ENCODE data around the gene PILRA.
"Not testable (repeated sequence)": the region's sequence is repeated elsewhere in the genome, so short reads cannot be mapped to it uniquely, and the experiment has no call there.

The PILRA gene

DNA sequence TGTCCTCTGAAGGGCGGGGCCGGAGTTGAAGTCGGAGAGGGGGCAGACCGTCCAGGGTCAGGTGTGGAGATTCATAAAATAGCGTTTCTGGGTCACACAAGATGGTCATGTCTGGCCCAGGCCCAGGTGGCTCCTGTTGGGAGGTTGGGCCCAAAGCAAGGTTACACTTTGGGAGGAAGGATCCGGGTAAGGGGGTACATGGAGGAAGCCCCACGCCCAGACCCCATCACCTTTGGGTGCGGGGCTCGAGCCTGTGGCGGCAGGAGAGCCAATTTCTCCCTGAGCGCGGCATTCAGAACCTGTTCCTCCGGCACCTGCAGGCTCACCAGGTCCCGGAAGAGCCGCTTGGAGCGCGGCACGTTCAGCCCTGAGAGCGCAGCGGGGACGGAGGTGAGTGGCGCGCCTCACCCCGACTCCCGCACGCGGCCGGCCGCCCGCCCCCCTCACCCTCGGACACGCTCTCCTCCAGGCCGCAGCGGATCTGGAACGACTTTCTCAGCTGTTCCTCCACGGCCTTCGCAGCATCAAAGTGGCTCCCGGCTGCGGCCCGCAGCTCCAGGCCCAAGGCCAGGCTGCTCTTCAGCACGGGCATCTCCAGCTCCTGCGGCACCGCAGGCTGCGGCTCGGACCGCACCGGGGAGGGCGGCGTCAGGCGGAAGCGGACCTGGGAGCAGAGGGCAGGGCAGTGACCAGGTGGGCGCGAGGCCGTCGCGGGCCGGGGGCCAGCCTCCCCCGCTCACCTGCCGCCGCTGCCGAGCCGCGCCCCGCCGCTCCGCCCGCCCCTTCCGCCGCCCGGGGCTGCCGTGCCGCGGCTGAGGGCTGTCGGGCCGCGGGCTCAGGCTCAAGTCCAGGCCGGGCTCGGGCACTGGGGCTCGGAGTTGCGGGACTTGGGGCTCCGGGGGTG is 62.4 kb downstream of the PILRA start:
- DNase-seq: peak; percentile 46

DNA sequence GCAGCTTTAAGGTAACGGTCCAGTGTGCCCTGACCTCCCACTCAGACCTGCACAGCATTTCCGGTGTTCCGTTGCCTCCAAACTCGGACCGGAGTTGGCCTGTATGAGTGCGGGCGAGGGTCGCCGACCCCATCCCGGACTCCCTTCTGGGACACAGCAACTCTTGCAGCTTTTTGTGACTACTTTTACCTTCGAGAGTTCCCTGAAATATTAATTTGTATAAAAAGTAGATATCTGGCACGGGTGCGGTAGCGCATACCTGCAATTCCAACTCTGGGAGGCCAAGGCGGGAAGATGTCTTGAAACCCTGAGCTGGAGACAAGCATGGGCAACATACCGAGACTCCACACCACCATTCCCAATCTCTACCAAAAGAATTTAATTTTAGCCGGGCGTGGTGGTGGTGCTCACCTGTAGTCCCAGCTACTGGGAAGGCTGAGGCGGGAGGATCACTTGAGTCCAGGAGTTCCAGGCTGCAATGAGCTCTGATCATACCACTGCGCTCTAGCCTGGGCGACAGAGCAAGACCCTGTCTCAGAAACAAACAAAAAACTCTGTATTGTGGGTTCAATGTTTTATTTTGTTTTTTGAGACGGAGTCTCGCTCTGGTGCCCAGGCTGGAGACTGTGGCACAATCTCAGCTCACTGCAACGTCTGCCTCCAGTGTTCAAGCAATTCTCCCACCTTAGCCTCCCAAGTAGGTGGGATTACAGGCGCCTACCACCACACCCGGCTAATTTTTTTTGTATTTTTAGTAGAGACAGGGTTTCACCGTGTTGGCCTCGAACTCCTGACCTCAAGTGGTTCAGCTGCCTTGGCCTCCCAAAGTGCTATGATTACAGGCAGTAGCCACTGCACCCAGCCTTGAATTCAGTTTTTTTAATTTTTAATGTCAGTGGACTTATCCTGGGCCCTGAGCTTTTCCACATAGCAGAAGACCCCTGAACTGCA is 64.1 kb downstream of the PILRA start:
- no peak for DNase-seq

DNA sequence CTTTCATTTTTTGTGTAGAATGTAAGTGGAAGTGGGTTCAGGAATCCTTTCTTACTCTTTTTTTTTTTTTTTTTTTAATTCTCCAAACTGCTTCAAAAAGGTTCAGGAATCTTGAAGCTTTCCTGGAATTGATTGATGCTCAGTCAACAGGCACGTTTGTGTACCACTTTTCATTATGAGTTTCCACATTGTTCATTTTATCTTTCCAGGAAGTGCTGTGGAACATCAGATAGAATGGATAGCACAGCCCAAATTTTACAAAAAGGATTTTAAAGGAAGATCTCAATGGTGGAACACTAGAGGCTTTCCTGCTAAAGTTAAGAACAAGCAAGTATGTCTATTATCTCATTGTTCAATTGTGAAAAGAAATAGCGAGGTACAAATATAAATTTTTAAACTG is 64.9 kb downstream of the PILRA start:
- DNase-seq: no peak

DNA sequence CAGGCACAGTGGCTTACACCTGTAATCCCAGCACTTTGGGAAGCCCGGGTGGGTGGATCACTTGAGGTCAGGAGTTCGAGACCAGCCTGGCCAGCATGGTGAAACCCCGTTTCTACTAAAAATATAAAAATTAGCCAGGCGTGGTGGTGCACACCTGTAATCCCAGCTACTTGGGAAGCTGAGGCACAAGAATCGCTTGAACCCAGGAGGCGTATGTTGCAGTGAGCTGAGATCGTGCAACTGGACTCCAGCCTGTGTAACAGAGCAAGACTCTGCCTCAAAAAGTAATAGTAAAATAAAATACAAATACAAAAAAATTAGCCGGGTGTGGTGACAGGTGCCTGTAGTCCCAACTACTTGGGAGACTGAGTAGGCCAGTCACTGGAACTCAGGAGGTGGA is 65.4 kb downstream of the PILRA start:
- DNase-seq: not testable (repeated sequence)

DNA sequence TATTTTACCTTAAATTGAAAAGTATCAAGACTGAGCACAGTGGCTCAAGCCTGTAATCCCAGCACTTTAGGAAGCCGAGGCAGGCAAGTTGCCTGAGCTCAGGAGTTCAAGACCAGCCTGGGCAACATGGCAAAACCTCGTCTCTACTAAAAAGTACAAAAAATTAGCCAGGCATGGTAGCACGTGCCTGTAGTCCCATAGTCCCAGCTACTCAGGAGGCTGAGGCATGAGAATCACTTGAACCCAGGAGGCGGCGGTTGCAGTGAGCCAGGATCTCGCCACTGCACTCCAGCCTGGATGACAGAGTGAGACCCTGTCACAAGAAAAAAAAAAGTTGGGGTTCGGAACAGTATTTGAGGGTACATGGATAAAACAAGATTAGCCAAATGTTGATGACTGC is 66.0 kb downstream of the PILRA start:
- not testable (repeated sequence) for DNase-seq

DNA sequence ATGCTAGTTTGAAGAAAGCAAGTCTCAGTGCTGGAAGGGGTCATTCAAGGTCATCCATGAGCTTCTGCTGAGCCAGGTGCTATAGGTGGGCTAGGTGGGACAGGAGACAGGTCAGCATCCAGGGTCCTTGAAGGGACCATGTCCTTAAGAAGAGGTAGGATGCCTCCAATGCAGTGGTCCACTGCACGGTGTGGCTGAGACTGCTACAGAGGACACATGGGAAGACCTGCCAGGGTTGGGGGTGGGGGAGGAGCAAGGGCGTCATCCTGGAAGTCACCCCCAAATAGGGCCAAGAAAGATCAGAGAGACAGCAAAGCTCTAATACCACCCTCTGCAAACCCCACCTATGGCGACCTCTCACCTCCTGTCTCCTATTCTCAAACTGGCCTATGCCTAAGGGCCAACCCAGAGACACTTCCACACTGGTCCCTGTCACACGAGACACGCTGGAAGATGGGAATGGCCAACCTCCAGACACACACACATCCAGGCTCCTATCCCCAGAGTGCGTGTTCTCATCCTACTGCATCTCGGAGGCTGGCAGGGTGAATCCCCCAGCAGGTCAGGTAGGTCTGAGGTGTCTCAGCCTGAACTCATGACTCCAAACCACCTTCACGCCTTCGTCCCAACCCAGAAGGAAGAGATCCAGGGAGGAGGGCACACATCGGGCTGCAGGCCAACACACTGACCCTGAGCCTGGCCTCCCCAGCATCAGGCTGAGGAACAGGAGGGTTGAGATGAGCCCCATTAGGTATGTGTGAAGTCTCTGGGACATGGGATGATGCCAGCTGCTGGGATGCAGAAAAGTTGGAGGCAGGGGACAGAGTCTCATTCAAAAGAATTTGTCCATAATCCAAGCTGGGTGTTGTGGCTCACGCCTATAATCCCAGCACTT is 68.6 kb downstream of the PILRA start:
- no peak for DNase-seq

DNA sequence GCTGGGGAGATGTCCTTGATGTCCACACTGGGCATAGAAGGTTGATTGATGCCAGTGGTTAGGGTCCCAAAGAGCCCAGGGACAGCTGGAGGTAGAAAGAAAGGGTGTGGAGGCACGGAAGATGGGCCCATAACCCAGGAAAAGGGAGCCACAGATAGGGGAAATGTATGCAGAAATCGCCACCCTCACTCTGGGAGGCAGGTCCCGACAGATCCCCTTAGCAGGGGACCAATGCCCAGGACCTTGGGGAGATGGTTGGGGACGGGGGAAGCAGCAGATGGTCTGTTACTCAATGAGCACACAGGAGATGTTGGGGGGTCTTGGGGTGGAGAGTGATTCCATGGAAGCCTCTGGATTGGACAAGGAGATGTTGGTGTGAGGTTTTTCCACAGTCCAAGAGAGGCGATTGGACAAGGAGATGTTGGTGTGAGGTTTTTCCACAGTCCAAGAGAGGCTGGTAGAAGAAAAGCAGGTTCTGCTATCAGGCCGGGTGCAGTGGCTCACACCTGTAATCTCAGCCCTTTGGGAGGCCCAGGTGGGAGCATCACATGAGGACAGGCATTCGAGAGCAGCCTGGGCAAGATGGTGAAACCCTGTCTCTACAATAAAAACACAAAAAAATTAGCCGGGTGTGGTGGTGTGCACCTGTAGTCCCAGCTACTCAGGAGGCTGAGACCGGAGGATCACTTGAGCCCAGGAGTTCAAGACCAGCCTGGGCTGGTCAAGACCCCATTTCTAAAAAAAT is 70.0 kb downstream of the PILRA start:
- DNase-seq: no peak

DNA sequence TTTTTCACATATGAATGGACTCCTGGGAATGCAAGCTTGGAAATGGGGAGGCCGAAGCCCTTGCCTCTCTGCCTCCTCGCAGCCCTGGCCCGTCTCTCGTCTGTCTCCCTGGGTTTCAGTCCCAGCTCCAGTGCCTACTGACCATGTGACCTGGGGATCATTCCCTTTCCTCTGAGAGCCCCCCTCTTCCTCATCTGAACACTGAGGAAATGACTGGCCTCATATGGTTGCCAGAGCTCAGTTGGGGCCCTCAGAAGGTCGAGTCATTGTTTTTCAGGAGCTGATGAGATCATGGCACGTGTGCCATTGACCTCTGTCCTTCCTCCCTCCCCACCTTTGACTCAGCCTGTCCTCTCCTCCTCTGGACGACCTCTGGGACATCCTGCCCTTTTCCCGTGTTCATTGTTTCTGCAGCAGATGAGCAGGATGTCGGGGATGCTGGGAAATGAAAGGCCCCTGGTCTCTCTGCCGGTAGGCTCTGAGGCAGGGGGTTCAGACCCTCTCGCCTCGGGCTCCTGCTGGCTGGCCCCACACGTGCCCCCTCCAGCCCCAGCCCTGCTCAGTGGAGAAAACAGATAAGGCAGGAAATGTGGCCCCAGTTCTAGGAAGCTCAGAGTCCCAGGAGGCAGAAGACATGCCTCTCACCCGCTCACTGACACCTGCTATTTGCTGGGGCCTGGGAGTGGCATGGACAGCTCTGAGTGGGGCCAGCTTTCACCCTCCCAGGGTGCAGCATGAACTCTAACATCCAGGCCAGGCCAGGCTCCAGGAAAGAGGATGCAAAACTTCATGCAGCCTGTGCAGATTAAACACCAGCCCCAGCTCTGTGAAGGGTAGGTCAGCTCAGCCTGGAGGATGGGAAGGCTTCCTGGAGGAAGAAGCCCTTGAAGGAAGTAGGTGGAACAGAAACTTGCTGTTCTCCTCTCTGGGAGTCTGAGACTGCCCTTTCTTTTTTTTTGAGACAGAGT is 71.3 kb downstream of the PILRA start:
- no peak for DNase-seq

DNA sequence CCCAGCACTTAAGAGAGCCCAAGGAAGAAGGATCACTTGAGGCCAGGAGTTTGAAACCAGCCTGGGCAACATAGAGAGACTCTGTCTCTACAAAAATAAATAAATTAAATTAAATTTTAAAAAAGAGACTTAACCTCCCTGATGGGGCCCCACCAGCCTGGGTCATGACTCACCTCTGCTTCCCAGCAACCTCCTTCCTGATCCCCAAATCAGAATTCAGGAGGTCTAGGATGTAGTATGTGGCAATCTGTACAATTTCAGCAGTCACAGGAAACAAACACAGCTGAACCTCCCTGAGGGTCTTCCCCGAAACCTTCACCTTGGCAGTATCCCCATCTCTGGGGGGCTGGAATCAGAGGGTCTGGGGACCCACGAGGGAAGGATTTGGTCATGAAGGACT is 72.8 kb downstream of the PILRA start:
- DNase-seq: no peak

DNA sequence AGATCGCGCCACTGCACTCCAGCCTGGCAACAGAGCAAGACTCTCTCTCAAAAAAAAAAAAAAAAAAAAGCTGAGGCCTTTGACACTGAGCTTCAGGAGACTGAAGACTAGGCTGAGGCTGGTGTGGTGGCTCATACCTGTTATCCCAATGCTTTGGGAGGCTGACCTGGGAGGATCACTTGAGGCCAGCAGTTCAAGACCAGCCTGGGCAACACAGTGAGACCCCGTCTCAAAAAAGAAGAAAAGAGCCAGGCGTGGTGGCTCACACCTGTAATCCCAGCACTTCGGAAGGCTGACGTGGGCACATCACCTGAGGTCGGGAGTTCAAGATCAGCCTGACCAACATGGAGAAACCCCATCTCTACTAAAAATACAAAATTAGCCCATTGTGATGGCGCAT is 74.1 kb downstream of the PILRA start:
- not testable (repeated sequence) for DNase-seq

DNA sequence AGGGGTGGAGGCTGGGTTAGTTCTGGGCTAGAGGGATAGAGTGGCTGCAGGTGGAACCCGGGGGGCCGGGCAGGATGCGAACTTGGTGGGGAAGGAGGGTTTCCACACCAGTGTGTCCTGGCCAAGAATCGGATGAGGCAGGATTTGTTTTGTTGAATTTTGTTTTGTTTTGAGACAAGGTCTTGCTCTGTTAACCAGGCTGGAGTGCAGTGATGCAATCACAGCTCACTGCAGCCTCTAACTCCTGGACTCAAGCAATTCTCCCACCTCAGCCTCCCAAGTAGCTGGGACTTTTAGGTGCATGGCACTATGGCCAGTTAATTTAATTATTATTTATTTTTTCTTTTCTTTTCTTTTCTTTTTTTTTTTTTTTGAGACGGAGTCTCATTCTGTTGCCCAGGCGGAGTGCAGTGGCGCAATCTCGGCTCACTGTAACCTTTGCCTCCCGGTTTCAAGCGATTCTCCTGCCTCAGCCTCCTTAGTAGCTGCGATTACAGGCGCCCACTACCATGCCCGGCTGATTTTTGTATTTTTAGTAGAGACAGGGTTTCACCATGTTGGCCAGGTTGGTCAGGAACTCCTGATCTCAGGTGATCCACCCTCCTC is 76.0 kb downstream of the PILRA start:
- no peak for DNase-seq

Measured in stimulated activated CD4-positive, alpha-beta T cell treated with anti-CD3 and anti-CD28 coated beads, Interleukin-4, amount 100 ng/mL, for 24 hours (primary cell).